Adrenal gland (tissue), 12 donors: ENCODE results near the gene GJB4. TPM values are rescaled to one million over a fixed set of nuclear protein-coding genes. Genes with fewer than 3 reads are reported as not detected.

Source experiments
- DNase-seq, 7 donors: peaks; one replicate each; pipeline ENCODE4 v3.0.0-alpha.2; 2019 to 2020
- H3K27ac ChIP-seq, 5 donors: fragments of 200-600 bp; sonication (generic) in 4 of 5; 1 replicate in 3 of 5; 2 replicates in 2 of 5; pipeline versions ENCODE4 v1.5.1 to v1.8.0; 2016 to 2020; ENCODE audit warnings: mild to moderate bottlenecking in 1 of 5
- H3K27me3 ChIP-seq: fragments of 200-600 bp; 2 replicates; pipeline ENCODE4 v1.8.0; 2021
- H3K36me3 ChIP-seq, 2 donors: fragments of 200-600 bp; replicated peaks in 1 of 2; 1 replicate in 1 of 2; 2 replicates in 1 of 2; pipeline versions ENCODE4 v1.5.1 to v1.8.0; 2018 to 2022
- H3K4me1 ChIP-seq, 2 donors: fragments of 200-600 bp; replicated peaks in 1 of 2; 1 replicate in 1 of 2; 2 replicates in 1 of 2; pipeline versions ENCODE4 v1.5.1 to v1.8.0; 2018 to 2021
- H3K4me3 ChIP-seq, 4 donors: fragments of 200-600 bp; sonication (generic) in 3 of 4; one replicate each; pipeline ENCODE4 v1.5.1; 2016 to 2018
- H3K9me3 ChIP-seq, 3 donors: fragments of 200-600 bp; sonication (generic) in 1 of 3; replicated peaks in 1 of 3; 1 replicate in 2 of 3; 2 replicates in 1 of 3; pipeline versions ENCODE4 v1.5.1 to v1.8.0; 2016 to 2021
- POLR2A ChIP-seq, 2 donors: fragments of 450-650 bp; IDR thresholded peaks; one replicate each; pipeline ENCODE4 v1.6.1; 2017; ENCODE audit warnings: antibody characterized with exemption in 2 of 2, mild to moderate bottlenecking in 2 of 2, moderate library complexity in 1 of 2
- WGBS, 4 donors: extraction: QIAGEN DNeasy Blood & Tissue Kit in 2 of 4; methylation state at CpG; one replicate each; pipeline versions ENCODE4 v1.1.5 to v1.1.7; 2013 to 2017; 5-methylcytosine and 5-hydroxymethylcytosine counted together
- intact Hi-C, 2 donors: fragments of 100-400 bp; cut with DNase I; formaldehyde crosslinking; loops; one replicate each; pipeline versions ENCODE4 v1.14.1 to v1.15.0; 2022 to 2023
- polyA plus RNA-seq, 3 donors: library from polyadenylated mRNA; stranded (reverse); fragments of 200-250 nt in 2 of 3; fragments of 350-450 nt in 1 of 3; fragmentation: Illumina TruSeq in 1 of 3; extraction: RNeasy Lipid Tissue Mini Kit (QIAGEN cat#74804) in 1 of 3; gene quantifications; one replicate each; pipeline ENCODE4 v1.2.3, GENCODE V29; 2013 to 2014
- total RNA-seq, 9 donors: library from RNA; depleted of rRNA in 4 of 9; stranded (reverse); fragments of >200 nt in 4 of 9; fragments of 120-200 nt in 1 of 9; fragmentation: NEBNext Ultra II Directional in 1 of 9; extraction: Animal tissue kit (Norgen Biotek cat#: 25700) in 1 of 9; gene quantifications; one replicate each; pipeline versions ENCODE4 v1.1.0 to v1.2.4, GENCODE V29; 2013 to 2023
- TF ChIP-seq, protein P1 (sequence below), 6 experiments: fragments of 450-650 bp in 4 of 6; fragments of 200-600 bp in 2 of 6; sonication (generic) in 1 of 6; IDR thresholded peaks; 1 replicate in 5 of 6; 2 replicates in 1 of 6; pipeline versions ENCODE4 v1.5.1 to v1.8.0; 2016 to 2021; ENCODE audit warnings: antibody characterized with exemption in 6 of 6, mild to moderate bottlenecking in 2 of 6, moderate library complexity in 1 of 6
- donor health status: healthy with polysubstance abuse.
- donor health status: Bipolar disorder and iron deficiency.
- donor health status: DM: yes; HTN: yes; CAD: no.
- donor health status: DM: no; HTN: no; CAD: no.
- donor health status: DM: no; HTN: no; CAD: no.
- donor health status: DM: yes; HTN: yes; CAD: no.

The GJB4 gene
- total and polyA plus RNA-seq, 12 donors: not detected

DNA sequence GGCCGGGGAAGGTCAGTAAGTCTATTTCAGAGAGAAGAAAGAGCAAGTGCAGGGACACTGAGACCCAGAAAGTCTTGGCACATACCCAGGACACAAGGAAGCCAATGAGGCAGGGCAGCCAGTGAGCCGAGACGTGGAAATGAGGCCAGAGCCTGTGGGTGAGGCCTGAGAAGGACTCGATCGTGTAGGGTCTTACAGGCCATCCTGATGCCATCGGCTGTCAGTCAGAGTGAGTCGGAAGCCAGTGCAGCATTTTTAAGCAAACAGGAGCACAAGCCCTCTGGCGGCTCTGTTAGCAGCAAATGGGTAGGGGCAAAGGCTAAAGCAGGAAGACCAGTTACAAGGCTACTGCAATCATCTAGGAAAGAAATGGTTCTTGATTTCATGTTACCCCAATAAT is 15.4 kb downstream of the GJB4 start:
- Histone ChIP-seq H3K27me3 (peaks cover under 1% of the 10 kb centered on the region), H3K4me1 (no peaks in the 10 kb centered on the region), H3K27ac (no peak overlapping the region), H3K4me3 (no peak overlapping the region), H3K36me3 (no peaks in the 10 kb centered on the region), H3K9me3 (no peaks in the 10 kb centered on the region)
- 65 to 85% (median 74%) methylated on average over 8 of the region's 8 CpGs for WGBS, 4 donors
- no peak for DNase-seq
- no peak for TF ChIP-seq POLR2A (IDR thresholded peaks at IDR 0.05)
- TF ChIP-seq, protein P1, sequence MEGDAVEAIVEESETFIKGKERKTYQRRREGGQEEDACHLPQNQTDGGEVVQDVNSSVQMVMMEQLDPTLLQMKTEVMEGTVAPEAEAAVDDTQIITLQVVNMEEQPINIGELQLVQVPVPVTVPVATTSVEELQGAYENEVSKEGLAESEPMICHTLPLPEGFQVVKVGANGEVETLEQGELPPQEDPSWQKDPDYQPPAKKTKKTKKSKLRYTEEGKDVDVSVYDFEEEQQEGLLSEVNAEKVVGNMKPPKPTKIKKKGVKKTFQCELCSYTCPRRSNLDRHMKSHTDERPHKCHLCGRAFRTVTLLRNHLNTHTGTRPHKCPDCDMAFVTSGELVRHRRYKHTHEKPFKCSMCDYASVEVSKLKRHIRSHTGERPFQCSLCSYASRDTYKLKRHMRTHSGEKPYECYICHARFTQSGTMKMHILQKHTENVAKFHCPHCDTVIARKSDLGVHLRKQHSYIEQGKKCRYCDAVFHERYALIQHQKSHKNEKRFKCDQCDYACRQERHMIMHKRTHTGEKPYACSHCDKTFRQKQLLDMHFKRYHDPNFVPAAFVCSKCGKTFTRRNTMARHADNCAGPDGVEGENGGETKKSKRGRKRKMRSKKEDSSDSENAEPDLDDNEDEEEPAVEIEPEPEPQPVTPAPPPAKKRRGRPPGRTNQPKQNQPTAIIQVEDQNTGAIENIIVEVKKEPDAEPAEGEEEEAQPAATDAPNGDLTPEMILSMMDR (IDR thresholded peaks at IDR 0.05): no peak
- intact Hi-C loops: no loop called here

DNA sequence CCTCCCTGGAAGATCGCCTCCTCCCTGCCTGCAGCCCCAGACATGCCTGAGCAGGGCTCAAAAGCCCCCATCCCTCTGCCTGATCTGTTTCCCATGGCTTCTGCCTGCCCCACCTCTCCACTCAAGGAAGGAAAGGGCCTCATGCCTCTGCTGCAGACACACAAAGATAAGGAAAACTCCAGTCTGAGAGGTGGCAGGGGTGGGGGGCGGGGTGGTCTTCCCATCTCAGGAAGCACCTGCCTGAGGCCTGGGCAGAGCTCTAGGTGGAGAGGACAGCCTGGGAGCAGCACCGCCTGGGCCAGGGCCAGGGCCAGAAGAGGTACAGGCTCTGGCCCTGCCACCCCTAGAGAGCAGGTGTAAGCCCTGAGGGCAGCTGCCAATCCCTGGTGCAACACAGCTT is 17.4 kb downstream of the GJB4 start:
- TF ChIP-seq, protein P1 (IDR thresholded peaks at IDR 0.05): no peak
- no peak for TF ChIP-seq POLR2A (IDR thresholded peaks at IDR 0.05)
- no peak overlapping the region for H3K27ac ChIP-seq
- DNase-seq: no peak
- WGBS, 4 donors: 72 to 88% (median 75%) methylated on average over 1 to 3 of the region's 3 CpGs
- no peaks in the 10 kb centered on the region for H3K36me3 ChIP-seq
- no peaks in the 10 kb centered on the region for H3K9me3 ChIP-seq
- intact Hi-C loops: no loop called here
- peaks cover 14% of the 10 kb centered on the region for H3K27me3 ChIP-seq
- H3K4me3 ChIP-seq: no peak overlapping the region
- H3K4me1 ChIP-seq: peaks cover 0 to 9% of the 10 kb centered on the region in 2 donors

DNA sequence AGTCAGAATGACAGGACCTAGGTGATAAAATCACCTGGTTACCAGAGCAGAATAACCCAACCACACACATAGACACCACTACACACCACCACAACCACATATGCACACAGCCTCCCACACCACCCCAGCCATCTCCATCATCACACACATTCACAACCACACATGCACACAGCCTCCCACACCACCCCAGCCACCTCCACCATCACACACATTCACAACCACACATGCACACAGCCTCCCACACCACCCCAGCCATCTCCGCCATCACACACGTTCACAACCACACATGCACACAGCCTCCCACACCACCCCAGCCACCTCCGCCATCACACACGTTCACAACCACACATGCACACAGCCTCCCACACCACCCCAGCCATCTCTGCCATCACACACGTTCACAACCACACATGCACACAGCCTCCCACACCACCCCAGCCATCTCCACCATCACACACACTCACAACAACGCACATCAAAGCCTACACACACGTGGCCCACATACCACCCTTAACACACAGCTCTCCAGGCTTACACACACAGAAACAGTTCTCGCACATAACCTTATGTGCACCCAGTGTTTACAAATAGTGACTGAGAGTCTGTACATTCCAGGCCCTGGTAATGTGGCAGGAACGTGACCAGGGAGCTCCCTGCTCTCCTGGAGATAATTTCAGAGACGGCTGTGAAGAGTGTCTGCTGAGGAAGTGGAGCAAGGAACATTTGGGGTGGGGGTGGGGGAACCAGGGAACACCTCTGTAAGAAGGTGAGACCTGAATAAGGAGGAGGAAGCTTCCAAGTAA is 18.2 kb downstream of the GJB4 start:
- peaks cover 21% of the 10 kb centered on the region for H3K27me3 ChIP-seq
- H3K36me3 ChIP-seq: no peaks in the 10 kb centered on the region

DNA sequence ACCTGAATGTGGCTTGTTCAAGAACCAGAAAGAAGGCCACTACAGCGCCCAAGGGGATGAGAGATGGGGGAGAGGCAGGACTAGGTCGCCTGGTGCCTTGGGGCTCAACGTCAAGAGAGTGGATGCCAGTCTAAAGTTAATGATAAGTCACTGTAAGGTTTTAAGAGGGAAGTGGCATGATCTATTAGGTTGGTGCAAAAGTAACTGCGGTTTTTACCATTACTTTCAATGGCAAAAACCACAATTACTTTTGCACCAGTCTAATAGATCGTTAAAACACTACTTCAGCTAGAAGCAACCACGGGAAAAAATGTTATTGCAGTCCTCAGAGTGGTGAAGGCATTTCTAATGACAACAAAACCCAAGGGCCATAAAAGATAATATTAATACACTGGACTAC is 18.8 kb downstream of the GJB4 start:
- DNase-seq: no peak
- H3K36me3 ChIP-seq: no peaks in the 10 kb centered on the region
- WGBS, 4 donors: 70 to 85% (median 81%) methylated on average over 6 of the region's 6 CpGs
- peaks cover 0 to 9% of the 10 kb centered on the region in 2 donors for H3K4me1 ChIP-seq
- H3K4me3 ChIP-seq: no peak overlapping the region
- H3K9me3 ChIP-seq: no peaks in the 10 kb centered on the region
- H3K27me3 ChIP-seq: peaks cover 21% of the 10 kb centered on the region
- intact Hi-C loops: no loop called here
- H3K27ac ChIP-seq: no peak overlapping the region
- TF ChIP-seq POLR2A (IDR thresholded peaks at IDR 0.05): no peak
- TF ChIP-seq, protein P1 (IDR thresholded peaks at IDR 0.05): no peak

More for the DNA sequence above, 18.2 kb downstream of the GJB4 start:
- H3K4me3 ChIP-seq: no peak overlapping the region
- no peaks in the 10 kb centered on the region for H3K9me3 ChIP-seq
- WGBS, 4 donors: 54 to 73% (median 63%) methylated on average over 10 of the region's 10 CpGs
- TF ChIP-seq POLR2A (IDR thresholded peaks at IDR 0.05): no peak
- TF ChIP-seq, protein P1 (IDR thresholded peaks at IDR 0.05): no peak
- H3K27ac ChIP-seq: no peak overlapping the region
- no peak for DNase-seq
- H3K4me1 ChIP-seq: peaks cover 0 to 9% of the 10 kb centered on the region in 2 donors
- intact Hi-C loops: no loop called here
